GM12892 (cell line): Measurements from ENCODE around the gene FLNB.

Experiments used
- DNase-seq: peaks from one replicate; pipeline ENCODE4 v3.0.0; 2011; ENCODE audit not compliant: insufficient read length
- FAIRE-seq: peaks from 2 replicates; lab custom pipeline; 2011; peaks lifted over from hg19 to GRCh38; lab: Jason Lieb, UNC
- POLR2A ChIP-seq: IDR thresholded peaks from 2 replicates; pipeline ENCODE4 v1.6.1; 2011; ENCODE audit warnings: low read depth, low read length, control low read depth
- POLR2AphosphoS5 ChIP-seq: IDR thresholded peaks from 2 replicates; pipeline ENCODE4 v1.6.1; 2011; ENCODE audit warnings: low read depth, low read length, control low read depth
- TAF1 ChIP-seq: IDR thresholded peaks from 2 replicates; pipeline ENCODE4 v1.6.1; 2011; ENCODE audit warnings: low read depth, mild to moderate bottlenecking, control low read depth, low read length, borderline replicate concordance

FLNB gene

DNA sequence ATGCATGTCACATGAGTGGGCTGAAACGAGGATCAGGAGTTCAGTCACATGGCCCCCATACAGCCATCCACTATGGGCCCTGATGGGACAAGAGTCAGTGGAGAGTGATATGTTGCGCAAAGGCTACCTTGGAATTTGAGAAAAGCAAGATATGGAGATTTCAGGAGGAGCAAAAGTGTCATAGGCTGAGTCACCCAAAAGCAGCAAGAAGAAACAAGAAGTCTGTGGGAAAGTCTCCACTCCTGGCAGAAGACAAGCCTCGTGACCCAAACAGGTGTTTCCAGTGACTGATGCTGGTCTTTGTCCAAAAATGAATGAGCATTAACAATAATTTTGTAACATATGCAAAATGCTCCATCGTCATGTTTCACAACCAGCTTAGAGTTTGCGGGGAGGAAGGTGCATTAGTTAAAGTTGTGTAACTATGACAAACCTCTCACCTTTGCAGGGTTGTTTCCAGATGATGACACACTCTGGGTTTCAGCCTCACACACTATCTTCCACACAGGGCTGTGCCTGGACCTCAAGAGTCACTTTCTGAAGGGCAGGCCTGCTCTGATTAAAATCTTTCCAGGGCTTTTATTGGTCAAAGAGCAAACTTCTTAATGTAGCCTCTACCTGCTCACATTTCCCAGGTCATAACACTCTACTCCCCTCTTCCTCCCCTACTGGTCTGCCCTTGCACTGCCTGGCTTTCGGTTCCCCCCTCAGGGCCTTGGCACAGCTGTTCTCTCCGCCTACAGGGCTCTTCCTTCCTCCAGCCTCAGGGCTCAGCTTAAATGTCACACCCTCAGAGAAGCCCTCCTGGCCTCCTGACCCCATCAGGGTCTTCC lies 206.5 kb downstream of the FLNB start:
- FAIRE-seq, result peak; percentile 99
- TF ChIP-seq POLR2AphosphoS5 (no peak; the same call in 1 of the 2 replicates), POLR2A (no peak), TAF1 (no peak)
- DNase-seq, result peak; percentile 36

DNA sequence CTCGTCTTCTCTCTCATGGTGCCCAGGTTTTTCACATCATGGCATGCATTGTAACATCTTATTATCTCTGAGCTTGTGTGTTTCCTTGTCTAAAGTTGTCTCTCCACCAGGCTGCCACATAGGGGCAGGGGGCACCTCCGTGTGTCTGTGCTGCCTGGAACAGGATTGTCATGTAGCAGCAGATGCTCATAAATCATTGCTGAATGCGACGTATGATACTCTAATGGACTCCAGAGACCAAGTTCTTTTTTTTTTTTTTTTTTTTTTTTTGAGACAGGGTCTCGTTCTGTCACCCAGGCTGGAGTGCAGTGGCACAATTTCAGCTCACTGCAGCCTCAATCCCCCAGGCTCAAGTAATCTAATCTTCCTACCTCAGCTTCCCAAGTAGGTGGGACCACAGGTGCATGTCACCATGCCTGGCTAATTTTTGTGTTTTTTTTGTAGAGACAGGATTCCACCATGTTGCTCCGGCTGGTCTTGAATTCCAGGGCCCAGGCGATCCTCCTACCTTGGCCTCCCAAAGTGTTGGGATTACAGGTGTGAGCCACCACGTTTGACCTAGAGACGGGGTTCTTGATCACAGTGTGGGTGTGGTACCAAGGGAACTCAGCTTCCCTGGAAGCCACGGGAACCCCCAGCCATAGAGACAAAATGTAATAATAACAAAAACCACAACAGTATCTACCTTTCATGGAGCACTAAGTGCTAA lies 207.2 kb downstream of the FLNB start:
- no peak for FAIRE-seq
- no peak for DNase-seq
- TF ChIP-seq POLR2AphosphoS5 (no peak), TAF1 (no peak), POLR2A (no peak)

GRCh38 chr3:58216496-58217195 lies 208.4 kb downstream of the FLNB start:
- TF ChIP-seq TAF1, result no peak
- no peak for TF ChIP-seq POLR2A
- no peak for TF ChIP-seq POLR2AphosphoS5
- DNase-seq (no peak), FAIRE-seq (no peak)

GRCh38 chr3:58217209-58217811 lies 209.1 kb downstream of the FLNB start:
- TF ChIP-seq POLR2A, result no peak
- TF ChIP-seq POLR2AphosphoS5, result no peak
- no peak for TF ChIP-seq TAF1
- DNase-seq (no peak), FAIRE-seq (peak; percentile 90)

GRCh38 chr3:58218904-58219303 lies 210.7 kb downstream of the FLNB start:
- peak; percentile 56 for FAIRE-seq
- no peak for DNase-seq
- no peak for TF ChIP-seq TAF1
- no peak for TF ChIP-seq POLR2A
- TF ChIP-seq POLR2AphosphoS5, result no peak
